Measurements from ENCODE around the gene NUDT2. TPM values are rescaled to one million over a fixed set of nuclear protein-coding genes. Genes with fewer than 3 reads are reported as not detected.

NUDT2 gene
- total RNA-seq, 4 donors from 2014 or later = 15.0 to 45.3 (median 23.0) TPM

DNA sequence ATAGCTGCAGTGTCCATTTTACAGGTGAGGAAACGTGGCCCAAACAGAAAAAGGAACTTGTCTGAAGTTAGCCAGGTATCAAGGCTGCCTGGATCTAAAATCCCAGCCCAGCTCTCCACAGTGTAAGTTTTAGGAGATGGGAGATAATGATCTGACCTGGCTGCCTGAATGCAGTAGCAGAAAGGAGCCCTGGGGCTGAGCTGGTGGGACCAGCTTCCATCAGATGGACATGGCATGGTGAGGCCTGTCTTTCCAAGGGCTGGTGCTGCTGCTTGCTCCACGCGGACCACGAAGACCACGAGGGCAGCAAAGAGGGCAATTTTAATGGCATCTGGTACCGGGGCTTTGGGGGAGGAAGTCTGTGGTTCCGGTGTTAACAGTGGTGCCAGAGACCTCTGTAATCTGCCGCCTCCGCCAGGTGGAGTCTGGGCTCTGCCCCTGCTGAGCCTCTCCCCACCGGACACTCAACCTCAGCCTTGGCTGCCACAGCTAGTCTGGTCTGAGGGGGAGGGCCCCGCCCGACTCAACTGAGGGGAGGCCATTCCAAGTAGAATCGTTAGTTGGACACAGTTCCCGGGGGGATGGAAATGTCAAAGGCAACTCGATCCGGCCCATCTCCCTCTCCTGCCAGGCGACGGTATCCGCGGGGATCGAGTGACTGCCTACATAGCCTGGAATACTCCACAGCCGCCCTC, 46.7 kb downstream of the NUDT2 start:
- H3K4me1 ChIP-seq = peaks cover 28 to 79% (median 56%) of the 10 kb centered on the region in 4 donors
- DNase-seq (ENCODE audit: extremely low spot score) = peak; percentile 92
- TF ChIP-seq, protein P1, sequence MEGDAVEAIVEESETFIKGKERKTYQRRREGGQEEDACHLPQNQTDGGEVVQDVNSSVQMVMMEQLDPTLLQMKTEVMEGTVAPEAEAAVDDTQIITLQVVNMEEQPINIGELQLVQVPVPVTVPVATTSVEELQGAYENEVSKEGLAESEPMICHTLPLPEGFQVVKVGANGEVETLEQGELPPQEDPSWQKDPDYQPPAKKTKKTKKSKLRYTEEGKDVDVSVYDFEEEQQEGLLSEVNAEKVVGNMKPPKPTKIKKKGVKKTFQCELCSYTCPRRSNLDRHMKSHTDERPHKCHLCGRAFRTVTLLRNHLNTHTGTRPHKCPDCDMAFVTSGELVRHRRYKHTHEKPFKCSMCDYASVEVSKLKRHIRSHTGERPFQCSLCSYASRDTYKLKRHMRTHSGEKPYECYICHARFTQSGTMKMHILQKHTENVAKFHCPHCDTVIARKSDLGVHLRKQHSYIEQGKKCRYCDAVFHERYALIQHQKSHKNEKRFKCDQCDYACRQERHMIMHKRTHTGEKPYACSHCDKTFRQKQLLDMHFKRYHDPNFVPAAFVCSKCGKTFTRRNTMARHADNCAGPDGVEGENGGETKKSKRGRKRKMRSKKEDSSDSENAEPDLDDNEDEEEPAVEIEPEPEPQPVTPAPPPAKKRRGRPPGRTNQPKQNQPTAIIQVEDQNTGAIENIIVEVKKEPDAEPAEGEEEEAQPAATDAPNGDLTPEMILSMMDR (IDR thresholded peaks at IDR 0.05) = peak; percentile 14 to 34 (median 19)
- TF ChIP-seq POLR2A (IDR thresholded peaks at IDR 0.05; ENCODE audit: low read depth) = no peak
- peak overlapping the region; percentile 66 to 85 (median 80) for H3K4me3 ChIP-seq
- H3K9me3 ChIP-seq = no peaks in the 10 kb centered on the region
- H3K27ac ChIP-seq (replicated peaks in 1 of 4) = peak overlapping the region; percentile 79 to 88 (median 84)
- intact Hi-C loops (cut with DNase I) = loop anchor here (5.0 kb wide), 1 partner anchor 119 kb away; no protein-coding TSS in a partner anchor
- peaks cover 0 to 7% (median 0%) of the 10 kb centered on the region in 4 donors for H3K27me3 ChIP-seq
- H3K36me3 ChIP-seq = peaks cover 0 to 16% (median 15%) of the 10 kb centered on the region in 4 donors
- WGBS = 15% methylated on average over 11 of the region's 22 CpGs

DNA sequence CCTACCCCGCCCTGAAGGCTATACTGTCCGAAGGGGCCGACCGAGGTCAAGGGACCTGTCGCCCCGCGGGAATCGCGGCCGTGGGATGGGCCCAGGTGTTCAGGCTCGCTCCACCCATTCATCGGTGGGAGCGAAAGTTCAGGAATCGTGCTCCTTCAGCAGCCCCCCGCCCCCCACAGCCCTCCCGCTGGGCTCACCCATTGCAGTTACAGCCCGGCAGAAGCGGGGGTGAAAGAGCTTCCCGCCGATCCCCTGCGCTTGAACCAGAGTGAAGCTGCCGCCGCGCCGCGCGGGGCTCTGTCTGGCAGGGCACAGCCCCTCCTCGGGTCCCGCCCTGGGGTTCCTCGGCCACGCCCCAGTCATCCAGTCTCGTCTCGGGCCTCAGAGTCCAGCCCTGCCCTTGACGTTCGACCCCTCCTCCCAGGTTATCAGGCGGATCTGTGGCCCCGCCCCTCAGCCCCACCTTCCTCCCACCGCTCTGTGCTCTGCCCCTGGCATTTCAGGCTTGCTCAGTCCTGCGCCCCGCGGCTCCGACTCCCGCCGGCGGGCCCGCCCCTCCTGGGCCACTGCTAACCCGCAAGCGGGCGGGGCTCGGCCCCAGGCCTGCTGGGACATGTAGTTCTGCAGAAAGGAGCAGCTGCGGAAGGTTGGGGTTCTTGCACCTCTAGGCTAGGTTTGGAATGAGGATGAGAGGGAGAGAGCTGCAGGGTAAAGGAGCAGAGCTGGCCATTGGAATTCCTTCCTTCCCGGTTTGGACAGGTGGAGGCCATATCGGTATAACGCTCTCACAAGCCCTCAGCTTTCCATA, 47.4 kb downstream of the NUDT2 start, which contains the start of gene MYORG:
MYORG (minus strand) TSS at position 303 of the 808 bp plus-strand sequence. CDS start 3,955 bp downstream, outside the sequence.
- peaks cover 28 to 79% (median 61%) of the 10 kb centered on the region in 4 donors for H3K4me1 ChIP-seq
- peak within 1 kb of the TSS; percentile 79 to 88 (median 84) for H3K27ac ChIP-seq (replicated peaks in 1 of 4)
- peaks cover 0 to 5% (median 0%) of the 10 kb centered on the region in 4 donors for H3K27me3 ChIP-seq
- TF ChIP-seq, protein P1 (IDR thresholded peaks at IDR 0.05) = peak in 1 of 3 experiments; percentile 10
- TF ChIP-seq POLR2AphosphoS5 (IDR thresholded peaks at IDR 0.05) (peak; percentile 77 to 79), POLR2A (IDR thresholded peaks at IDR 0.05; ENCODE audit: low read depth) (peak; percentile 56), EP300 (IDR thresholded peaks at IDR 0.05) (no peak)
- peak within 1 kb of the TSS; percentile 66 to 85 (median 80) for H3K4me3 ChIP-seq
- H3K9me3 ChIP-seq = no peaks in the 10 kb centered on the region
- peak; percentile 98 for DNase-seq (ENCODE audit: extremely low spot score)
- intact Hi-C loops (cut with DNase I) = loop anchor here (1.0 to 5.0 kb wide), 2 partner anchors 44 to 119 kb away; no protein-coding TSS in a partner anchor
- WGBS = under 1% methylated on average over 34 of the region's 54 CpGs
- peaks cover 0 to 9% (median 7%) of the 10 kb centered on the region in 4 donors for H3K36me3 ChIP-seq

DNA sequence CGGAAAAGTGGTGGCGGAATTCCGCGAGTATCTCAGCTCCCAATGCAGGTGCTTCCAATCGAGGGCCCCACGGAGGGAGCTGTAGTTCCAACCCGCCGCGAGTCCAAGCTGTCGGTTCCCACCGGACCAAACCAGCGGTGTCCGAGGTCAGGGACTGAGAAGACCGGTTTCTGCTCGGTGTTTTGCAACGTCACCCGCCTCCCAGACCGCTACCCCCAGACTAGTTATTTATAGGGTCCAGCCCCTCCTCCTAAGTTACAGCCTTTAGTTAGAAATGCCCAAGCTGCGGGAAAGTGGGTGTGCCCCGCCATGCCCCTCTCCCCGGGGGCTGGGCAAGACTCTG, 48.0 kb downstream of the NUDT2 start:
- WGBS = 24% methylated on average over 7 of the region's 21 CpGs
- peak overlapping the region; percentile 66 to 85 (median 80) for H3K4me3 ChIP-seq
- peak overlapping the region; percentile 79 to 88 (median 84) for H3K27ac ChIP-seq (replicated peaks in 1 of 4)
- peaks cover 28 to 81% (median 64%) of the 10 kb centered on the region in 4 donors for H3K4me1 ChIP-seq
- H3K9me3 ChIP-seq = no peaks in the 10 kb centered on the region
- peaks cover 0 to 3% (median 2%) of the 10 kb centered on the region in 4 donors for H3K36me3 ChIP-seq
- H3K27me3 ChIP-seq = no peaks in the 10 kb centered on the region
- TF ChIP-seq POLR2AphosphoS5 (IDR thresholded peaks at IDR 0.05) (no peak), POLR2A (IDR thresholded peaks at IDR 0.05; ENCODE audit: low read depth) (no peak), EP300 (IDR thresholded peaks at IDR 0.05) (no peak)
- TF ChIP-seq, protein P1 (IDR thresholded peaks at IDR 0.05) = no peak
- intact Hi-C loops (cut with DNase I) = loop anchor here (1.0 to 5.0 kb wide), 2 partner anchors 45 to 120 kb away; no protein-coding TSS in a partner anchor
- DNase-seq (ENCODE audit: extremely low spot score) = no peak

DNA sequence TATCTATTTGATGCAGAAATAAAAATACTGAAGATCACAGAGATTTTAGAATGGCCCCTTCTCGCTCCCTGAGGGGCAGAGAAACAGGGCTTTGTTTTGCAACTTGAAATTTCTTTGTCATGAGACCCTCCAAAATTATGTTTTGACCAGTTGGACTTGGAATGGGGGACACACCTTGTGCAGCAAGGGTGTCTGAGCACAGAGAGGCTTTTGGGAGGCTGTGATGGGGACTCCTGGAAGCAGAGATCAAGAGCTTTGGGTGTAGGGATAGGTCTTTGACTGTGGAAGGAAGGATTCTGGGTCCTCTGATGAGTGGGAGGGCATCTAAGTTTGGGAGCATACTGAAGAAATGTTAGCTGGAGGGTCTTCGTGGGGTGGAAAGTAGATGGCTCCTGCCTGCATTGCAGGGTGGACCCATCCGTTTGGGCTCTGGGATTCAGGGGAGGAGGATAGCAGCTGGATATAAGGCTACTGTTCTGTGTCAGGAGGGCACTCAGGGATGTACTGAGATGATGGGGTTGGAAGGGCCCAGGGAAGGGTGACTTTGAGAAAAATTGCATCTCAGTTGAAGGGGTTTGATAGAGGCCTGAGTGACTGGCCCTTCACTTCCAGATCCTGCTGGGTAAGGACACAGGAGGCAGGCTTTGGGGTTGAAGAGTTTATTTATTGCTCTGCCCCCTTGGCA, 49.1 kb downstream of the NUDT2 start:
- TF ChIP-seq POLR2A (IDR thresholded peaks at IDR 0.05; ENCODE audit: low read depth) = no peak
- no peak for TF ChIP-seq POLR2AphosphoS5 (IDR thresholded peaks at IDR 0.05)
- WGBS = 100% methylated on average over 3 of the region's 3 CpGs
- Histone ChIP-seq H3K9me3 (no peaks in the 10 kb centered on the region), H3K27ac (replicated peaks in 1 of 4) (peak overlapping the region in 3 of 4 donors; percentile 37 to 87 (median 80)), H3K27me3 (no peaks in the 10 kb centered on the region), H3K4me3 (no peak overlapping the region), H3K36me3 (no peaks in the 10 kb centered on the region), H3K4me1 (peaks cover 28 to 79% (median 64%) of the 10 kb centered on the region in 4 donors)
- intact Hi-C loops (cut with DNase I) = loop anchor here (5.0 kb wide), 1 partner anchor 121 kb away; no protein-coding TSS in a partner anchor
- no peak for DNase-seq (ENCODE audit: extremely low spot score)

Measured in esophagus muscularis mucosa (tissue), 4 donors.